Prostate gland (tissue), 2 donors: ENCODE data around the gene ADD1. TPM values are rescaled to one million over a fixed set of nuclear protein-coding genes. Genes with fewer than 3 reads are reported as not detected.

Experiments used
- DNase-seq: peaks from one replicate; pipeline ENCODE4 v3.0.0-alpha.2; 2019; ENCODE audit warnings: low spot score
- H3K27ac ChIP-seq, 2 donors: fragments of 200-600 bp; sonication (generic); 2 replicates each; pipeline ENCODE4 v1.5.1; 2017 to 2019
- H3K27me3 ChIP-seq: fragments of 200-600 bp; sonication (generic); replicated peaks from 2 replicates; pipeline ENCODE4 v1.5.1; 2019; ENCODE audit not compliant: insufficient read depth
- H3K36me3 ChIP-seq, 2 donors: fragments of 200-600 bp; sonication (generic); 1 replicate in 1 of 2; 2 replicates in 1 of 2; pipeline versions ENCODE4 v1.5.1 to v1.8.1; 2017 to 2019
- H3K4me1 ChIP-seq: fragments of 200-600 bp; sonication (generic); replicated peaks from 2 replicates; pipeline ENCODE4 v1.5.1; 2019
- H3K4me3 ChIP-seq, 2 donors: fragments of 200-600 bp; sonication (generic); 2 replicates each; pipeline ENCODE4 v1.5.1; 2017 to 2019
- H3K9me3 ChIP-seq: fragments of 200-600 bp; sonication (generic); 2 replicates; pipeline ENCODE4 v1.5.1; 2017
- CTCF ChIP-seq, 4 experiments: fragments of 200-600 bp in 2 of 4; fragments of 450-650 bp in 2 of 4; sonication (generic) in 2 of 4; IDR thresholded peaks; 1 replicate in 3 of 4; 2 replicates in 1 of 4; pipeline ENCODE4 v1.5.1; 2016 to 2019; ENCODE audit warnings: antibody characterized with exemption in 4 of 4, mild to moderate bottlenecking in 2 of 4, moderate library complexity in 2 of 4
- POLR2A ChIP-seq: fragments of 450-650 bp; IDR thresholded peaks from one replicate; pipeline ENCODE4 v1.6.1; 2016; ENCODE audit warnings: antibody characterized with exemption, mild to moderate bottlenecking
- POLR2AphosphoS5 ChIP-seq: sonication (generic); formaldehyde crosslinking; IDR thresholded peaks from one replicate; pipeline ENCODE4 v1.6.1; 2017; ENCODE audit warnings: antibody characterized with exemption
- WGBS: methylation state at CpG from one replicate; pipeline ENCODE4 v1.1.5; 2018; 5-methylcytosine and 5-hydroxymethylcytosine counted together
- intact Hi-C: fragments of 100-400 bp; cut with DNase I; formaldehyde crosslinking; loops from one replicate; pipeline ENCODE4 v1.14.2; 2022
- total RNA-seq, 2 donors: library from RNA; depleted of rRNA; stranded (reverse); fragments of >200 nt; gene quantifications; one replicate each; pipeline ENCODE4 v1.1.0, GENCODE V29; 2016

ADD1 gene
- total RNA-seq, 2 donors from 2014 or later, result 164 to 321 TPM

- peaks cover 28% of the 10 kb centered on the region for H3K4me1 ChIP-seq
- H3K36me3 ChIP-seq, result peaks cover 0 to 12% of the 10 kb centered on the region in 2 donors
- no peaks in the 10 kb centered on the region for H3K27me3 ChIP-seq
- under 1% methylated on average over 41 of the region's 70 CpGs for WGBS
- H3K9me3 ChIP-seq, result no peaks in the 10 kb centered on the region
- DNase-seq, result peak; percentile 94
- peak; percentile 99 for TF ChIP-seq POLR2A
- peak; percentile 92 for TF ChIP-seq POLR2AphosphoS5
- TF ChIP-seq CTCF (IDR thresholded peaks at IDR 0.05), result peak in 2 of 4 experiments; percentile 35 to 61
- peak overlapping the region; percentile 95 to 99 for H3K4me3 ChIP-seq
- peak overlapping the region; percentile 90 to 91 for H3K27ac ChIP-seq
- intact Hi-C loops, result loop anchor here (5.0 to 10.0 kb wide), 3 partner anchors 93 to 670 kb away; partner anchors contain the start of genes ADD1 and MXD4
These were observed 91.4 kb downstream of the ADD1 start for GRCh38 chr4:2934813-2935761.

GRCh38 chr4:2935762-2936743 lies 92.4 kb downstream of the ADD1 start:
- no peaks in the 10 kb centered on the region for H3K27me3 ChIP-seq
- TF ChIP-seq POLR2AphosphoS5 (no peak), POLR2A (no peak), CTCF (IDR thresholded peaks at IDR 0.05) (no peak)
- no peak for DNase-seq
- peak overlapping the region in 1 of 2 donors; percentile 99 for H3K4me3 ChIP-seq
- H3K9me3 ChIP-seq, result no peaks in the 10 kb centered on the region
- intact Hi-C loops, result loop anchor here (10.0 kb wide), 1 partner anchor 671 kb away; the partner anchor contains the start of gene MXD4
- H3K36me3 ChIP-seq, result peaks cover 3 to 12% of the 10 kb centered on the region in 2 donors
- H3K4me1 ChIP-seq, result peaks cover 19% of the 10 kb centered on the region
- H3K27ac ChIP-seq, result peak overlapping the region; percentile 90 to 91
- 73% methylated on average over 20 of the region's 20 CpGs for WGBS

GRCh38 chr4:2936773-2937145 lies 93.1 kb downstream of the ADD1 start:
- Histone ChIP-seq H3K9me3 (no peaks in the 10 kb centered on the region), H3K36me3 (peaks cover 3 to 14% of the 10 kb centered on the region in 2 donors), H3K4me1 (peaks cover 16% of the 10 kb centered on the region), H3K27ac (peak overlapping the region; percentile 58 to 66), H3K4me3 (no peak overlapping the region), H3K27me3 (no peaks in the 10 kb centered on the region)
- intact Hi-C loops, result loop anchor here (10.0 kb wide), 1 partner anchor 672 kb away; the partner anchor contains the start of gene MXD4
- 33% methylated on average over 6 of the region's 6 CpGs for WGBS
- DNase-seq, result no peak
- TF ChIP-seq POLR2A, result no peak
- no peak for TF ChIP-seq CTCF (IDR thresholded peaks at IDR 0.05)
- no peak for TF ChIP-seq POLR2AphosphoS5

- WGBS, result 48% methylated on average over 23 of the region's 23 CpGs
- Histone ChIP-seq H3K9me3 (no peaks in the 10 kb centered on the region), H3K36me3 (peaks cover 3 to 19% of the 10 kb centered on the region in 2 donors), H3K27me3 (no peaks in the 10 kb centered on the region), H3K4me1 (peaks cover 16% of the 10 kb centered on the region), H3K4me3 (no peak overlapping the region), H3K27ac (peak overlapping the region; percentile 58 to 66)
- intact Hi-C loops, result loop anchor here (10.0 kb wide), 1 partner anchor 673 kb away; the partner anchor contains the start of gene MXD4
- peak; percentile 87 for DNase-seq
- TF ChIP-seq POLR2AphosphoS5, result peak; percentile 86
- no peak for TF ChIP-seq CTCF (IDR thresholded peaks at IDR 0.05)
- TF ChIP-seq POLR2A, result peak; percentile 17
These were observed 93.7 kb downstream of the ADD1 start for GRCh38 chr4:2937146-2937857.
